ENCODE results near the gene PLIN5. TPM values are rescaled to one million over a fixed set of nuclear protein-coding genes. Genes with fewer than 3 reads are reported as not detected.

The PLIN5 gene
- total RNA-seq, 2 donors from 2014 or later, result 72.9 to 132 TPM

- Histone ChIP-seq H3K4me1 (no peaks in the 10 kb centered on the region), H3K27ac (no peak overlapping the region), H3K4me3 (no peak overlapping the region), H3K36me3 (replicated peaks in 1 of 2; ENCODE audit: insufficient read depth in 1 of 2, low read depth in 2 of 2) (no peaks in the 10 kb centered on the region), H3K27me3 (peaks cover 0 to 14% of the 10 kb centered on the region in 2 donors), H3K9me3 (no peaks in the 10 kb centered on the region)
- intact Hi-C loops (cut with DNase I), result loop anchor here (10.0 kb wide), 1 partner anchor 61 kb away; the partner anchor contains the start of gene TNFAIP8L1
- no peak for DNase-seq
- 59 to 64% methylated on average over 6 of the region's 6 CpGs for WGBS, 2 donors
- ATAC-seq, result no peak
- TF ChIP-seq POLR2A (IDR thresholded peaks at IDR 0.05), result no peak
- TF ChIP-seq, protein P1, sequence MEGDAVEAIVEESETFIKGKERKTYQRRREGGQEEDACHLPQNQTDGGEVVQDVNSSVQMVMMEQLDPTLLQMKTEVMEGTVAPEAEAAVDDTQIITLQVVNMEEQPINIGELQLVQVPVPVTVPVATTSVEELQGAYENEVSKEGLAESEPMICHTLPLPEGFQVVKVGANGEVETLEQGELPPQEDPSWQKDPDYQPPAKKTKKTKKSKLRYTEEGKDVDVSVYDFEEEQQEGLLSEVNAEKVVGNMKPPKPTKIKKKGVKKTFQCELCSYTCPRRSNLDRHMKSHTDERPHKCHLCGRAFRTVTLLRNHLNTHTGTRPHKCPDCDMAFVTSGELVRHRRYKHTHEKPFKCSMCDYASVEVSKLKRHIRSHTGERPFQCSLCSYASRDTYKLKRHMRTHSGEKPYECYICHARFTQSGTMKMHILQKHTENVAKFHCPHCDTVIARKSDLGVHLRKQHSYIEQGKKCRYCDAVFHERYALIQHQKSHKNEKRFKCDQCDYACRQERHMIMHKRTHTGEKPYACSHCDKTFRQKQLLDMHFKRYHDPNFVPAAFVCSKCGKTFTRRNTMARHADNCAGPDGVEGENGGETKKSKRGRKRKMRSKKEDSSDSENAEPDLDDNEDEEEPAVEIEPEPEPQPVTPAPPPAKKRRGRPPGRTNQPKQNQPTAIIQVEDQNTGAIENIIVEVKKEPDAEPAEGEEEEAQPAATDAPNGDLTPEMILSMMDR (IDR thresholded peaks at IDR 0.05), result no peak
Observed at GRCh38 chr19:4573682-4574081, 38.7 kb upstream of the PLIN5 start.

GRCh38 chr19:4571305-4571917, 36.4 kb upstream of the PLIN5 start:
- no peak for TF ChIP-seq POLR2A (IDR thresholded peaks at IDR 0.05)
- TF ChIP-seq, protein P1 (IDR thresholded peaks at IDR 0.05), result no peak
- Histone ChIP-seq H3K9me3 (no peaks in the 10 kb centered on the region), H3K4me1 (no peaks in the 10 kb centered on the region), H3K27ac (no peak overlapping the region), H3K36me3 (replicated peaks in 1 of 2; ENCODE audit: insufficient read depth in 1 of 2, low read depth in 2 of 2) (no peaks in the 10 kb centered on the region), H3K4me3 (no peak overlapping the region), H3K27me3 (peaks cover 0 to 14% of the 10 kb centered on the region in 2 donors)
- no peak for ATAC-seq
- 57 to 84% methylated on average over 10 to 22 of the region's 22 CpGs for WGBS, 2 donors
- DNase-seq, result no peak
- intact Hi-C loops (cut with DNase I), result loop anchor here (10.0 kb wide), 1 partner anchor 63 kb away; the partner anchor contains the start of gene TNFAIP8L1

DNA sequence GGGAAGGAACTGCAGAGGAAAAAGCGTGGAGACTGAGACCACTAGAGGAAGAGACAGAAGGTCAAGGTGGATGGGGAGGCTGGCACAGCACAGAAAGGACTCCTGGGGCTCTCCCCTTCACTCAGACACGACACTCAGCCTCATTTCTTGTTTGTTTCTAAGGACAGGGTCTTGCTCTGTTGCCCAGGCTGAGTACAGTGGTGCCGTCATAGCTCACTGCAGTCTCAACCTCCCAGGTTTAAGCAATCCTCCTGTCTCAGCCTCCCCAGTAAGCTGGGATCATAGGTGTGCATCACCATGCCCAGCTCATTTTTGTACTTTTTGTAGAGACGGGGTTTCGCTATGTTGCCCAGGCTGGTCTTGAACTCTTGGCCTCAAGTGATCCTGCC, 35.9 kb upstream of the PLIN5 start:
- no peak for ATAC-seq
- H3K27me3 ChIP-seq, result peaks cover 0 to 14% of the 10 kb centered on the region in 2 donors
- no peak overlapping the region for H3K4me3 ChIP-seq
- H3K27ac ChIP-seq, result no peak overlapping the region
- no peak for DNase-seq
- intact Hi-C loops (cut with DNase I), result loop anchor here (10.0 kb wide), 1 partner anchor 64 kb away; the partner anchor contains the start of gene TNFAIP8L1
- TF ChIP-seq POLR2A (IDR thresholded peaks at IDR 0.05), result no peak
- TF ChIP-seq, protein P1 (IDR thresholded peaks at IDR 0.05), result no peak
- H3K4me1 ChIP-seq, result no peaks in the 10 kb centered on the region
- no peaks in the 10 kb centered on the region for H3K36me3 ChIP-seq (replicated peaks in 1 of 2; ENCODE audit: insufficient read depth in 1 of 2, low read depth in 2 of 2)
- no peaks in the 10 kb centered on the region for H3K9me3 ChIP-seq
- 84 to 87% methylated on average over 5 of the region's 5 CpGs for WGBS, 2 donors

DNA sequence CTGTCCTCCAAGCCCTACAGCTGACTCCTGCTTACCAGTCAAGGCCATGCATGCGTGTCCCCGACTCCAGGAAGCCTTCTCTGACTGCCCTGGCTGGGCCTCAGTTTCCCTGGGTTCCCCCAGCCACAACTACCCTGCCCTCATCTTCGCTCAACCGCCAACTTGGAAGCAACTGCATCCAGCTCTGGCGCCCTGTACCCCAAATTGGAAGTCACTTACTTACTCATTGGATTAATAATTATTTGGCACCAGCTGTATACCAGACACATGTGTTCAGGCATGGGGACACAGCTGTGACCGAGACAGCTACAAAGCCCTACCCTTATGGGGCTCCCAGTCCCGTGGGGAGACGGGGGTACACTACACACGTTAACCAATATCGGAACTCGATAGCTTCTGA, 35.4 kb upstream of the PLIN5 start:
- no peak for ATAC-seq
- Histone ChIP-seq H3K4me1 (no peaks in the 10 kb centered on the region), H3K27ac (no peak overlapping the region), H3K36me3 (replicated peaks in 1 of 2; ENCODE audit: insufficient read depth in 1 of 2, low read depth in 2 of 2) (no peaks in the 10 kb centered on the region), H3K9me3 (no peaks in the 10 kb centered on the region), H3K27me3 (peaks cover 0 to 10% of the 10 kb centered on the region in 2 donors), H3K4me3 (no peak overlapping the region)
- 78 to 82% methylated on average over 11 of the region's 11 CpGs for WGBS, 2 donors
- intact Hi-C loops (cut with DNase I), result loop anchor here (10.0 kb wide), 1 partner anchor 64 kb away; the partner anchor contains the start of gene TNFAIP8L1
- TF ChIP-seq, protein P1 (IDR thresholded peaks at IDR 0.05), result no peak
- no peak for TF ChIP-seq POLR2A (IDR thresholded peaks at IDR 0.05)
- no peak for DNase-seq

DNA sequence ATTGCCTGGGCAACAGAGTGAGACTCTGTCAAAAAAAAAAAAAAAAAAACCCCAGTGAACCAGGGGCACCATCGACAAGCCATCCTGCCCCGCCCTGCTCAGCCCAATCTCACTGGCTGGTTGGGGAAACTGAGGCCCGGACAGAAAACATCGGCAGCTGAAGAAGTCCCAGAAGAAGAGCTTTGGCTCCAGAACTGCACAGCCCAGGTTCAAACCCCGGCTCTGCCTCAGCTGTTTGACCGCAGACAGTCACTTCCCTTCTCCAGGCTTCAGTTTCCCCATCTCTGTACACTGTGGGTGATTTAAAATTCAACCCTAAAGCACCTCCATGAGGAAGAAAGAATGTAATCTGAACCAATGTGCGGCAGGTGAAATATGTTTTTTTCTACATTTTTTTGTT, 33.9 kb upstream of the PLIN5 start:
- ATAC-seq, result no peak
- Histone ChIP-seq H3K4me3 (no peak overlapping the region), H3K27ac (no peak overlapping the region), H3K4me1 (no peaks in the 10 kb centered on the region), H3K36me3 (replicated peaks in 1 of 2; ENCODE audit: insufficient read depth in 1 of 2, low read depth in 2 of 2) (no peaks in the 10 kb centered on the region), H3K9me3 (no peaks in the 10 kb centered on the region), H3K27me3 (peaks cover 0 to 4% of the 10 kb centered on the region in 2 donors)
- intact Hi-C loops (cut with DNase I), result no loop called here
- no peak for DNase-seq
- TF ChIP-seq POLR2A (IDR thresholded peaks at IDR 0.05), result no peak
- TF ChIP-seq, protein P1 (IDR thresholded peaks at IDR 0.05), result no peak
- 67 to 72% methylated on average over 7 of the region's 7 CpGs for WGBS, 2 donors
